ENCODE measurements around the gene NDUFS3. TPM values are rescaled to one million over a fixed set of nuclear protein-coding genes. Genes with fewer than 3 reads are reported as not detected.
"Not testable (repeated sequence)": the region's sequence is repeated elsewhere in the genome, so short reads cannot be mapped to it uniquely, and the experiment has no call there.

NDUFS3 gene
- total RNA-seq (100 to 1,000 TPM in 2 of 5 experiments, 10 to 100 TPM in 3; 68.6 to 116 (median 85.2) TPM), polyA plus RNA-seq (100 to 1,000 TPM; 114 to 115 TPM), total RNA-seq (41.6 reads per million, percentile 67 among the genes with 10 or more reads in this experiment)

GRCh38 chr11:47578524-47579494 lies at the start of gene NDUFS3, which contains the start of gene KBTBD4:
TSS of gene NDUFS3 (plus strand) at chr11:47579074. CDS start at chr11:47579092, 18 bp downstream.
TSS of gene KBTBD4 (minus strand) at chr11:47578970. CDS start at chr11:47578951, 19 bp downstream.
- ATAC-seq (peak; percentile 97), DNase-seq (peak; percentile 85 to 95 (median 88))
- Histone ChIP-seq H3K9me3 (ENCODE audit: control insufficient read depth in 2 of 3, low read length in 3 of 3) (no peaks in the 10 kb centered on the region), H3K27ac (ENCODE audit: low read depth, low read length) (peak within 1 kb of the TSS; percentile 80), H3K4me1 (ENCODE audit: control insufficient read depth in 2 of 2, insufficient read depth in 2 of 2, low read length in 2 of 2) (peaks cover 26 to 28% of the 10 kb centered on the region in 2 donors), H3K36me3 (ENCODE audit: control insufficient read depth in 2 of 3, insufficient read depth in 3 of 3, low read length in 3 of 3) (peaks cover 22 to 64% (median 27%) of the 10 kb centered on the region in 3 experiments), H3K27me3 (ENCODE audit: control insufficient read depth in 2 of 2, insufficient read depth in 2 of 2, low read length in 2 of 2) (no peaks in the 10 kb centered on the region), H3K4me3 (ENCODE audit: low read length) (peak within 1 kb of the TSS; percentile 95)
- Mint-ChIP-seq H3K4me3 (peak within 1 kb of the TSS; percentile 95 to 100 (median 99)), H3K4me1 (peaks cover 17 to 51% (median 41%) of the 10 kb centered on the region in 7 donors), H3K27me3 (no peaks in the 10 kb centered on the region), H3K27ac (peak within 1 kb of the TSS; percentile 97 to 100 (median 99)), H3K36me3 (peaks cover 9 to 38% (median 23%) of the 10 kb centered on the region in 5 donors), H3K9me3 (peaks cover 0 to 5% (median 0%) of the 10 kb centered on the region in 11 donors)
- intact Hi-C loops (cut with micrococcal nuclease) = loop anchor here (1.0 to 10.0 kb wide), 17 partner anchors 14 to 878 kb away; partner anchors contain the start of genes ACP2 (in 2 of the 2), AGBL2 (in 2 of the 2), CELF1 (in 2 of the 2) and CSTPP1 (in 2 of the 2)
- CTCF ChIA-PET = interaction anchor here (1.3 to 1.5 kb wide), 2 partner anchors 10 to 26 kb away, joined by 5 to 6 read pairs; partner anchors contain the start of gene CELF1
- POLR2A ChIA-PET = interaction anchor here (0.8 to 4.1 kb wide), 15 partner anchors 9 to 642 kb away, joined by 3 to 67 read pairs (median 4); partner anchors contain the start of genes CELF1, CSTPP1, FNBP4 and PTPMT1

GRCh38 chr11:47529951-47530350 lies 48.9 kb upstream of the NDUFS3 start:
- POLR2A ChIA-PET = interaction anchor here (0.6 to 1.0 kb wide), 3 partner anchors 7 to 72 kb away, joined by 3 to 6 read pairs (median 3); no protein-coding TSS in a partner anchor
- no peak overlapping the region for H3K27ac ChIP-seq (ENCODE audit: low read depth, low read length)
- Mint-ChIP-seq H3K9me3 (no peaks in the 10 kb centered on the region), H3K36me3 (peaks cover 0 to 8% (median 3%) of the 10 kb centered on the region in 5 donors), H3K4me3 (peak overlapping the region in 1 of 10 donors; percentile 62), H3K27me3 (no peaks in the 10 kb centered on the region), H3K27ac (peak overlapping the region in 8 of 9 donors; percentile 4 to 93 (median 74)), H3K4me1 (peaks cover 30 to 83% (median 56%) of the 10 kb centered on the region in 7 donors)
- no peaks in the 10 kb centered on the region for H3K36me3 ChIP-seq (ENCODE audit: control insufficient read depth in 2 of 3, insufficient read depth in 3 of 3, low read length in 3 of 3)
- H3K9me3 ChIP-seq (ENCODE audit: control insufficient read depth in 2 of 3, low read length in 3 of 3) = no peaks in the 10 kb centered on the region
- H3K27me3 ChIP-seq (ENCODE audit: control insufficient read depth in 2 of 2, insufficient read depth in 2 of 2, low read length in 2 of 2) = no peaks in the 10 kb centered on the region
- CTCF ChIA-PET = no interaction called here
- intact Hi-C loops (cut with micrococcal nuclease) = loop anchor here in 1 of 2 donors (10.0 kb wide), 1 partner anchor 65 kb away; the partner anchor contains the start of gene C1QTNF4
- no peak for DNase-seq
- no peak for ATAC-seq
- no peak overlapping the region for H3K4me3 ChIP-seq (ENCODE audit: low read length)
- peaks cover 11 to 28% of the 10 kb centered on the region in 2 donors for H3K4me1 ChIP-seq (ENCODE audit: control insufficient read depth in 2 of 2, insufficient read depth in 2 of 2, low read length in 2 of 2)

- CTCF ChIA-PET; H3K9me3 Mint-ChIP-seq; H3K4me3 ChIP-seq (ENCODE audit: low read length); H3K27me3 ChIP-seq (ENCODE audit: control insufficient read depth in 2 of 2, insufficient read depth in 2 of 2, low read length in 2 of 2); ATAC-seq; DNase-seq; H3K9me3 ChIP-seq (ENCODE audit: control insufficient read depth in 2 of 3, low read length in 3 of 3); H3K27ac ChIP-seq (ENCODE audit: low read depth, low read length); H3K36me3 ChIP-seq (ENCODE audit: control insufficient read depth in 2 of 3, insufficient read depth in 3 of 3, low read length in 3 of 3); H3K27me3 Mint-ChIP-seq: not testable (repeated sequence)
- peaks cover 24 to 79% (median 53%) of the 10 kb centered on the region in 7 donors for H3K4me1 Mint-ChIP-seq
- peak overlapping the region in 3 of 10 donors; percentile 12 to 62 (median 32) for H3K4me3 Mint-ChIP-seq
- peak overlapping the region in 8 of 9 donors; percentile 4 to 93 (median 74) for H3K27ac Mint-ChIP-seq
- H3K36me3 Mint-ChIP-seq = peaks cover 0 to 11% (median 3%) of the 10 kb centered on the region in 5 donors
- POLR2A ChIA-PET = interaction anchor here (0.6 to 1.0 kb wide), 2 partner anchors 24 to 45 kb away, joined by 3 read pairs; no protein-coding TSS in a partner anchor
- intact Hi-C loops (cut with micrococcal nuclease) = loop anchor here in 1 of 2 donors (10.0 kb wide), 1 partner anchor 64 kb away; the partner anchor contains the start of gene C1QTNF4
- peaks cover 7 to 22% of the 10 kb centered on the region in 2 donors for H3K4me1 ChIP-seq (ENCODE audit: control insufficient read depth in 2 of 2, insufficient read depth in 2 of 2, low read length in 2 of 2)
Measured at GRCh38 chr11:47530721-47531120, 48.2 kb upstream of the NDUFS3 start.

GRCh38 chr11:47531666-47532065 lies 47.2 kb upstream of the NDUFS3 start:
- CTCF ChIA-PET = no interaction called here
- H3K27ac Mint-ChIP-seq = peak overlapping the region in 5 of 9 donors; percentile 17 to 59 (median 53)

GRCh38 chr11:47532597-47533213 lies 46.2 kb upstream of the NDUFS3 start:
- POLR2A ChIA-PET = no interaction called here

More at GRCh38 chr11:47531666-47532065, 47.2 kb upstream of the NDUFS3 start:
- intact Hi-C loops (cut with micrococcal nuclease) = loop anchor here in 1 of 2 donors (10.0 kb wide), 1 partner anchor 63 kb away; the partner anchor contains the start of gene C1QTNF4
- Mint-ChIP-seq H3K4me3 (no peak overlapping the region), H3K4me1 (peaks cover 19 to 75% (median 48%) of the 10 kb centered on the region in 7 donors), H3K9me3 (no peaks in the 10 kb centered on the region), H3K27me3 (no peaks in the 10 kb centered on the region), H3K36me3 (peaks cover 0 to 16% (median 3%) of the 10 kb centered on the region in 5 donors)
- Histone ChIP-seq H3K36me3 (ENCODE audit: control insufficient read depth in 2 of 3, insufficient read depth in 3 of 3, low read length in 3 of 3) (peaks cover 0 to 6% (median 0%) of the 10 kb centered on the region in 3 experiments), H3K27me3 (ENCODE audit: control insufficient read depth in 2 of 2, insufficient read depth in 2 of 2, low read length in 2 of 2) (no peaks in the 10 kb centered on the region), H3K4me3 (ENCODE audit: low read length) (no peak overlapping the region), H3K4me1 (ENCODE audit: control insufficient read depth in 2 of 2, insufficient read depth in 2 of 2, low read length in 2 of 2) (peaks cover 0 to 16% of the 10 kb centered on the region in 2 donors), H3K9me3 (ENCODE audit: control insufficient read depth in 2 of 3, low read length in 3 of 3) (no peaks in the 10 kb centered on the region), H3K27ac (ENCODE audit: low read depth, low read length) (no peak overlapping the region)
- POLR2A ChIA-PET = no interaction called here
- DNase-seq (no peak), ATAC-seq (no peak)

More at GRCh38 chr11:47532597-47533213, 46.2 kb upstream of the NDUFS3 start:
- intact Hi-C loops (cut with micrococcal nuclease) = loop anchor here in 1 of 2 donors (10.0 kb wide), 1 partner anchor 62 kb away; the partner anchor contains the start of gene C1QTNF4
- Histone ChIP-seq H3K9me3 (ENCODE audit: control insufficient read depth in 2 of 3, low read length in 3 of 3) (no peaks in the 10 kb centered on the region), H3K27me3 (ENCODE audit: control insufficient read depth in 2 of 2, insufficient read depth in 2 of 2, low read length in 2 of 2) (no peaks in the 10 kb centered on the region), H3K4me3 (ENCODE audit: low read length) (no peak overlapping the region), H3K27ac (ENCODE audit: low read depth, low read length) (peak overlapping the region; percentile 30), H3K4me1 (ENCODE audit: control insufficient read depth in 2 of 2, insufficient read depth in 2 of 2, low read length in 2 of 2) (peaks cover 3 to 16% of the 10 kb centered on the region in 2 donors), H3K36me3 (ENCODE audit: control insufficient read depth in 2 of 3, insufficient read depth in 3 of 3, low read length in 3 of 3) (peaks cover 0 to 6% (median 0%) of the 10 kb centered on the region in 3 experiments)
- CTCF ChIA-PET = interaction anchor here (0.6 to 0.7 kb wide), 2 partner anchors 10 to 15 kb away, joined by 3 to 4 read pairs; no protein-coding TSS in a partner anchor
- Mint-ChIP-seq H3K9me3 (no peaks in the 10 kb centered on the region), H3K27ac (peak overlapping the region in 7 of 9 donors; percentile 36 to 80 (median 67)), H3K27me3 (no peaks in the 10 kb centered on the region), H3K36me3 (peaks cover 0 to 16% (median 3%) of the 10 kb centered on the region in 5 donors), H3K4me1 (peaks cover 15 to 73% (median 51%) of the 10 kb centered on the region in 7 donors), H3K4me3 (peak overlapping the region in 4 of 10 donors; percentile 3 to 41 (median 22))
- ATAC-seq (no peak), DNase-seq (no peak)
